H54 (cell line): Measurements from ENCODE around the gene ANAPC10.

Experiments
- DNase-seq: peaks from one replicate; pipeline ENCODE4 v3.0.0; 2011; ENCODE audit warnings: low spot score, mixed read lengths; ENCODE audit not compliant: insufficient read length
- FAIRE-seq: peaks from 3 replicates; lab custom pipeline; 2011; peaks lifted over from hg19 to GRCh38; lab: Jason Lieb, UNC
- POLR2A ChIP-seq: IDR thresholded peaks from 2 replicates; pipeline ENCODE4 v1.6.1; 2011; ENCODE audit warnings: low read depth, mild to moderate bottlenecking, low read length

The ANAPC10 gene

GRCh38 chr4:144948009-144948408 is 150.0 kb downstream of the ANAPC10 start:
- no peak for TF ChIP-seq POLR2A
- FAIRE-seq (no peak), DNase-seq (no peak)
